ENCODE results near the gene STPG4. TPM values are rescaled to one million over a fixed set of nuclear protein-coding genes. Genes with fewer than 3 reads are reported as not detected.

Gene STPG4
- total and polyA plus RNA-seq, 7 donors: 0.12 to 1.1 (median 0.63) TPM; not detected in 3

- TF ChIP-seq EP300 (IDR thresholded peaks at IDR 0.05) (no peak), CTCF (IDR thresholded peaks at IDR 0.05) (no peak), POLR2AphosphoS5 (IDR thresholded peaks at IDR 0.05) (no peak), POLR2A (IDR thresholded peaks at IDR 0.05) (no peak)
- DNase-seq: no peak
- Histone ChIP-seq H3K4me3 (no peak overlapping the region), H3K36me3 (no peaks in the 10 kb centered on the region), H3K9me3 (no peaks in the 10 kb centered on the region), H3K27me3 (no peaks in the 10 kb centered on the region), H3K4me1 (peaks cover 0 to 17% (median 9%) of the 10 kb centered on the region in 4 donors), H3K27ac (no peak overlapping the region)
- 96 to 98% methylated on average over 6 of the region's 6 CpGs for WGBS, 2 donors
- intact Hi-C loops (cut with DNase I): no loop called here
Observed at GRCh38 chr2:47178341-47178740, 23.2 kb upstream of the STPG4 start.

GRCh38 chr2:47177043-47177565 lies 22.0 kb upstream of the STPG4 start:
- 2 to 7% methylated on average over 16 of the region's 16 CpGs for WGBS, 2 donors
- Histone ChIP-seq H3K4me3 (peak overlapping the region; percentile 84 to 97 (median 88)), H3K36me3 (no peaks in the 10 kb centered on the region), H3K4me1 (peaks cover 0 to 29% (median 21%) of the 10 kb centered on the region in 4 donors), H3K27ac (peak overlapping the region; percentile 98 to 100 (median 98)), H3K9me3 (no peaks in the 10 kb centered on the region), H3K27me3 (no peaks in the 10 kb centered on the region)
- TF ChIP-seq POLR2A (IDR thresholded peaks at IDR 0.05) (no peak), EP300 (IDR thresholded peaks at IDR 0.05) (no peak), CTCF (IDR thresholded peaks at IDR 0.05) (no peak), POLR2AphosphoS5 (IDR thresholded peaks at IDR 0.05) (no peak)
- no peak for DNase-seq
- intact Hi-C loops (cut with DNase I): no loop called here

GRCh38 chr2:47174733-47175361 lies 19.7 kb upstream of the STPG4 start:
- WGBS, 2 donors: 1% methylated on average over 15 of the region's 15 CpGs
- peak overlapping the region; percentile 98 to 100 (median 98) for H3K27ac ChIP-seq
- H3K9me3 ChIP-seq: no peaks in the 10 kb centered on the region
- no peaks in the 10 kb centered on the region for H3K27me3 ChIP-seq
- H3K4me1 ChIP-seq: peaks cover 0 to 52% (median 43%) of the 10 kb centered on the region in 4 donors
- H3K4me3 ChIP-seq: peak overlapping the region; percentile 84 to 97 (median 88)
- H3K36me3 ChIP-seq: no peaks in the 10 kb centered on the region
- TF ChIP-seq EP300 (IDR thresholded peaks at IDR 0.05) (no peak), POLR2AphosphoS5 (IDR thresholded peaks at IDR 0.05) (peak in 3 of 4 donors; percentile 46 to 51 (median 50)), CTCF (IDR thresholded peaks at IDR 0.05) (no peak), POLR2A (IDR thresholded peaks at IDR 0.05) (no peak)
- intact Hi-C loops (cut with DNase I): no loop called here
- peak; percentile 80 for DNase-seq

- Histone ChIP-seq H3K9me3 (no peaks in the 10 kb centered on the region), H3K36me3 (peaks cover 0 to under 1% (median 0%) of the 10 kb centered on the region in 4 donors), H3K27ac (peak overlapping the region; percentile 98 to 100 (median 98)), H3K4me3 (peak overlapping the region; percentile 84 to 97 (median 88)), H3K27me3 (no peaks in the 10 kb centered on the region), H3K4me1 (peaks cover 0 to 59% (median 49%) of the 10 kb centered on the region in 4 donors)
- whole genome bisulfite sequencing, 2 donors: 5 to 18% methylated on average over 9 of the region's 9 CpGs
- no peak for TF ChIP-seq POLR2A (IDR thresholded peaks at IDR 0.05)
- TF ChIP-seq CTCF (IDR thresholded peaks at IDR 0.05): no peak
- TF ChIP-seq POLR2AphosphoS5 (IDR thresholded peaks at IDR 0.05): no peak
- TF ChIP-seq EP300 (IDR thresholded peaks at IDR 0.05): no peak
- intact Hi-C loops (cut with DNase I): no loop called here
- DNase-seq: no peak
Observed at GRCh38 chr2:47173986-47174732, 19.1 kb upstream of the STPG4 start.

Measured in sigmoid colon (tissue), 7 donors.